Stimulated activated CD8-positive, alpha-beta memory T cell treated with anti-CD3 and anti-CD28 coated beads, Interleukin-7, amount 100 ng/mL, for 4 hours (primary cell): Measurements from ENCODE around the gene AMOT.

Experiments used
- DNase-seq, 2 donors: peaks; one replicate each; pipeline ENCODE4 v3.0.0-alpha.2; 2020; ENCODE audit warnings: low read depth in 2 of 2

Gene AMOT

DNA sequence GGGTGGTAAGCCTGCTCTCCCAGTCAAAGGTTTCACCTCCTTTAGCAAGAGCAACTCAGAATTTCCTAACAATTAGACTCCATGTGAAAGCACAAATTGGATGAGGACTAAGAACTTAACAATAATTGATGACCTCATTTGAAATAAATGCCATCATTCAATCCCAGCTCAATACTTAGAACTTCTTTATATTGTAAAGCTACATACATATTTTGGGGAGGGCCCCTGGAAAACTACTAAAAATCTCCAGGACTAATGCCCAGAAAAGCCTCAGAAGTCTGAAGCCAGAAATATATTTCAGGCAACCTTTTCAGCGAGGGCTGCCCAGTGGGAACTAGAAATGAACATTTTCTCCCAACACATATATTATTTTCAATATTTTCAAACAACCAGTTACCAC is 38.1 kb downstream of the AMOT start:
- DNase-seq = no peak

DNA sequence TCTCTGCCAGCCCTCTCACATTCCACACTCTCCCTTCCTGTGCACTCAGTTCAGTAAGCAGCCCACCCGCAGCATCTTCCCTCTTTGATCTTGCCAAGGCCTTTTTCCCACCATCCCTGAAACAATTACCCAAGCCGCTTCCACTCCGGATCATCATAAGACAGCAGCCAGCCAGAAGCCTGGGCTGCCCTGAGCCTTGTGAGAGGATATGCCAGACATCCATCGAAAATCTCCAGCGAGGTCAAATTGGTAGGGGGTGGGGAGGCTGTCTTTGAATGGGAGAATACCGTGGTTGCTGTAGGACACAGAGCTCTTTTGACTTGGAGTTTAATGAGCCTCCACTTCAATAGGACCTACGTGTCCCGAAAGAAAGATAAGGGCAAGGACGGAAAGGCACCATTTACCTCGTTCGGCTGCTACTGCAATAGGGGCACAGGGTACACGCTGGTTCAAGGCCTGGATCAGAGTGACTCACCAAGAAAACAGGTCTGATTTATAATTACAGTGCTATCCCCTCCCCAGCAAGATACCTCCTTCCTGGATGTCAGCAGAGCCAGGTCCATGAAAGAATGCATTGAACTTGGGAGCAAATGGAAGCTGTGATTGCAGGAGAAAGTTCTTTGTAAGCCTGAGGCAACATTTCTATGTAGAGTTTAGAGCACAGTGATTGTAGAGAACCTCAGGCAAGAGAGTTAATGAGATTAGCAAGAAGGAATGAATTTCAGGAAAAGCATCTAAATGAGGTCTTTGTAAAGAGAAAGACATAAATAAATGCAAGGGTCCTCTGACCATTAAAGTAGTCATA is 39.5 kb downstream of the AMOT start:
- DNase-seq = no peak

DNA sequence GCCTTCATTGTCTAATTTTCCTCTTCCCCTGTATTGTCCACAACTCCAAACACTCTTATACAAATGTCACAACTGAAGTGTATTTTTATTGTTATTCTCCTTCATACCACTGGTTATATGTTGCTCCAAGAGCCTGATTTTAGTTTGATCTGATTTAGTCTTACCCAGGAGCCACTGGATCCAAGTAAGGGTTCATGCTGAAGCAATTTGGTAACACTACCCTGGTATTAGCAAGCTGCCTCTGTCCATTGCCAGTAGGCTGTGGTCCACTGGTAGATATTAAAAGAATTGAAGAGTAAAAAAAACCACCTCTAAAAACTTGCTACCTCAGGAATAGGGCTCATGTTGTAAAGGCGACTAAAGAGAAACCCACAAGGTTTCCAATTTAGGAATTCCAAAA is 41.2 kb downstream of the AMOT start:
- DNase-seq = no peak

DNA sequence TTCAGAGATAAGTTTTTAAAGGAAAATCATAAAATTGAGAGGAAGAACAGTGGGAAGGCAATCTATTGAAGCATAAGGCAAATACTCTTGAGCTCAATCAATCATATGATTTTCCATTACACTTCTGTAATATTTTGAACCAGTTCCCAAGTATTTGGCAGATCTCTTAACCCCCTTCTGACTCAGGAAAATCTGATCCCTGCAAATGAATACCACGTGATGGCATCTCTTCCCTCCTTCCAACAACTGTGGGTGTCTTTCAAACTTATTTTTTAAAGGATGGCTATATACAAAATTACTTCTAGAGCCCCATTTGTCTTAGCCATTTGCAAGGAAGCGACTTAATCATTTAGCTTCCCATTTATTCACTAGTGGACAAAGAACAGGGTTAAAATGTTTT is 41.9 kb downstream of the AMOT start:
- DNase-seq = no peak

DNA sequence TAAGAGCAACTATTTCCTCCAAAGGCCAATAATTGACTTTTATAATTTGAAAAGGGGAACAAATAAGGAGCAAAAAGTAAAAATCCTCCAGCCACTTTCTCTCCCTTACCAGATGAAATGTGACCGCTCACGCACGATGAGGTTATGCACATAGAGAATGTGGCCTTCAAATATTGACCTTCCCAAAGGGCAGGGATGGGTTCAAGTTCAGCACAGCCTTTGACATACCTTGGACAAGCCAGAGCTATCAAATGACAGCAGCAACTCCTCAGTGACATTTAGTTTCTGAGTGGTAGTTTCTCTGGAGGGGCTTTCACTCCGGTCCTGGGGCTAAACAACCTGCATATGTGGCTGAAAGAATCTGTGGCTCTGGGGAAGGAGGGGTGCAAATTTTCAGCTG is 50.7 kb downstream of the AMOT start:
- no peak for DNase-seq

DNA sequence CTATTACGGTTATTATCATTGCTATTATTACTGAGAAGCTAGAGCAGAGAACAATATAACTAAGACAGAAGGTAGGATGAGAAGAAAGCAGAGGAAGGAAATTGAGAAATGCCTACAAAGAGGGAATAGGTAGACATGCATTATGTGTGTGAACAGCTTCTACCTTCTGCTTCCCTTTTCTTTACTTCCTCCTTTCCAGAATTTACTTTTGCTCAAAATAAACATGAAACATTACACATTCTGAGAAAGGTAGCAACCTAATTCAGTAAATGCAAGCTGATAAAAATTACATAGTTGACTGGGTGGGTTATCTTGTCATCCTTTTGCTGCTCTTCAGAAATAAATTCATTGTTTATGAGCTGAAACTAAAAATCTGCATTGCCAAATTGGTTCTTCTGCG is 54.6 kb downstream of the AMOT start:
- no peak for DNase-seq

DNA sequence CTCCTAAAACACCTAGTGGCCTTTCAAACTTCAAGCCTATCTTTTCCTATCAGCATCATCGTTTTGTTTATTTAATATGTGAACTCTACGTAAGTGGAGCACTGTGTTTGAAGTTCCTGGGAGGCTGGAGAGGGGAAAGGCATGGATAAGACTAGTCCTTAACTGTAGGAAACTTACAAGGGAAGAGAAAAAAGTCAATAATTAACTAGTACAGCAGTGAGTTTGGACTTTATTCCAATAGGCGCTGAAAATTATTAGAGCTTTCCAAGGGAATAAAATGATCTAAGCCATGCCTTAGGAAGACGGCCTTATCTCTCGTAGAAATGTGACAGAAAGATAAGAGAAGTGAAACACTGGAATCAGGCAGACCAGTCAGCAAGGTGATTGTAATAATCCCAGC is 55.3 kb downstream of the AMOT start:
- no peak for DNase-seq

DNA sequence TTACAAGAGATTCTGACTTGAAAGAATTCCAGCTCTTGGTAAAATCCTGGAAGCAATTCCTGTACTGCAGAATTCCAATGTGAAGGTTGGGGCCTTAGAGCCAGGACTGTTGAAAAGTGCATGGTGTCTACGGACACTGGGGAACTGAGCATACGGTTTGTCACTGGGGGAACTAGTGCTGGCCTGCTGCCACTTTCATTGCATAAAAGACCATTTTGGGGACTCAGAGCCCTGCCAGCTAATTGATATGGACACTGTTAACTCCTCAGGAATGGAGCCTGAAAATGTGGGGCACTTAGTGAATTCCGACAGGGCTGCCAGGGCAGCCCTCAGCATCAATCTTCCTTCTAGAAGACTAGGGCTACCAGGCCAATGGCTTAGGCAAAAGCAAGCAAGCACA is 55.9 kb downstream of the AMOT start:
- DNase-seq = no peak

DNA sequence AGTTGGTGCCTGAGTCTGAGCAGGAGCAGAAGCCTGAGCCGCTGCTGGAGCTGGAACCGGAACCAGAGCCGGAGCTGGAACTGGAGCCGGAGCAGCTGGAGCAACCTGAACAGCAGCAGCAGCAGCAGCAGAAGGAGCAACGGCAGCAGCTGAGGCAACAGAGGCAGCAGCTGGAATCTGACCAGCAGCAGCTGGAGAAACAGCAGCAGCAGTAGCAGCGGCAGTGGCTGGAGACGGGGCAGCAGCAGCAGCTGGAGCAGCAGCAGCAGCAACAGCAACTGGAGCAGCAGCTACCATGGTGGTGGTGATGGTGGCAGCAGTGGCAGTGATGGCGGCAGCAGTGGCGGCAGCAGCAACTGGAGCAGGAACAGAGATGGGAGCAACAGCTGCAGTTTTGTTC is 61.5 kb downstream of the AMOT start:
- DNase-seq = no peak

DNA sequence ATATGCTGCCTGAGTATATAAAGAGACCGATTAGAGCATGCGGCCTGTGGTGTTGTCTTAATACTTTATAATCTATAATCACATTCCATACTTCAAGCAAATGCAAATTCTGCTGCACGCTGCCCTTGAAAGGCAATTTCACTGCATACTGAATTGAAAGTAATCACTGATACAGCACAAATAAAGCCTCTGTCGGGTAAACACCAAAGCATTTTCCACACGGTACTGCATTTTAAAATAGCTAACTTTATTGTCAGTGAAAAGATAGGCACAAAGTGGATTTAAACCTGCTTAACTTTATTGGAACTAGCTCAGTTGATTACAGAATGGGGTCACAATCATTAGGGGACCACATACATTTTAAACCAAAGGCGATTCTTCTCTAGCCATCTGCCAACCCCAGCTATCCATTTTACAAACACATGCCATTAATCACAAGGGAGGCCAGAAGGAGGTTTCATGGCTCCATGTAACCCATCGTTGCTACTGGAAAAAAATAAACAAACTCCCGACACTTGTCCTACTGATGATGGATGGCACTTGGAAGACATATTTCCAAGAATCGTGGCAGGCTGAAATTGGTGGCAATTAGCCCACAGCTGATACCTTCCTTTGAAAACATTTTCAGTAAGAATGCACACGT is 65.9 kb downstream of the AMOT start:
- DNase-seq = no peak

DNA sequence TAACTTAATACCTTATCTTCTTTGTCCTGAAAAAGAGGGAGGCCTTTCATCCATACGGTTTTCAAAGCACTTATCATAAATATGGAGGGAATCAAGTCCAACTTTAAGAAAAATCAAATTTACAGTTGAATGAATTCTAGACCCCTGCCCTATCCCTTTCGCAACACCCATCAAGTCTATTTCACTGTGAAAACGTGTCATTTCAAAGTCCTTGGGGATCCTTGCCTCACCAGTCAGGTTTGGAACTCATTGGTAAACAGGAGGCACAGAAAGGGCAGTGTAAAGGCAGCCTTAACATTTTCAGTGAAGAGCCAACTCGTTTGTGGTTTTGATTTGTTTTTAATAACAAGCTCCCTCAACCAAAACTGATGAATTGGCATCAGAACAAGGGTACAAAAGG is 66.5 kb downstream of the AMOT start:
- DNase-seq = no peak

DNA sequence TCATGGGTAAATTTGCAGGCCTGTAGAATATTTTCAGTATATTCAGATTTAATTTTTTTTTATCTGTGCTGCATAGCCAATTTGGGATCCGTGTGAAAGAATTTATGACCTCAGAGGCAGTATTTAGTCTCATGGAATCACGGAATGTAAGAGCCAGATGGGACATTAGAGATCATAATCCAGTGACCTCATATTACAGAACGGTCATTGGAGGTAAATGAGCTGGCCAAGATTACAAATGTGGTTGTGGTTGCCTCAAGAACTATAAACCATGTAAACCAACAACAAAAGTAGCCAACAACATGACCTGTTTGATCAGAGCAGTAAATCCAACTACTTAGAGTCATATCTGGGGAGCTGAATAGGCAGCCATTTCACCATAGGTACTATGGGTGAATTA is 71.6 kb downstream of the AMOT start:
- no peak for DNase-seq

DNA sequence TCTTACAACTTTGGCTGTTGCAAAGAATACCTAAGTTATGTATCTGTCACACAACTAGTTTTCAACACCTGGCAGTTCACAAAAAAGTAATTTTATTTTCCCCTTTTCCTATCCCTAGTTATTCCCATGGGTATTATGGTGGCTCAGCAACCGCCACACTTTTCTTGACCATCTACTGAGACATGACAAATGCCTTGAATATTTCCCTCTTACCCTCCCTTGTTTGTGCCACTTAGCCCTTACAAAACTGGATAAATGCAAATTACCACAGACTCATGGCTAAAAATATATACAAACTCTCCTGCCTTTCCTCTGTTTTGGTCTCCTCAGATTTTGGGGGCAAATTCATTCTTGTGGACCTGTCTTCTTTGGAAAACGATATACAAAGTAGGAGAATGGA is 72.1 kb downstream of the AMOT start:
- no peak for DNase-seq

DNA sequence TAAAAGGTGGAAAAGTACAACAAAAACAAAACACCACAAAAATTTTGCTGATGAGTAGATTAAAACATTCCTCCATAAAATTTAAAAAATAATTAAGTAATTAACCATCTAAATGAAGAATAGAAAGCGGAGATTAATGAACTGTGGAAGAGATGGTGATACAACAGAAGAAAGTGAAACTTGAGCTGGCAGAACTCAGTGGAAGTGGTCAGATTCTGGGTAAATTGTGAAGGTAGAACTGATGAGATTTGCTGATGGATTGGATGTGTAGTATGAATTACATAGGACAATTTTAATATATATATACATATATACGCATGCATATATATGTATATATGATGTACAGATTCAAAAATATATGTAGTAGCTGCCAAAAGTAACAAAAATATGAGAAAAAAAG is 73.9 kb downstream of the AMOT start:
- no peak for DNase-seq

DNA sequence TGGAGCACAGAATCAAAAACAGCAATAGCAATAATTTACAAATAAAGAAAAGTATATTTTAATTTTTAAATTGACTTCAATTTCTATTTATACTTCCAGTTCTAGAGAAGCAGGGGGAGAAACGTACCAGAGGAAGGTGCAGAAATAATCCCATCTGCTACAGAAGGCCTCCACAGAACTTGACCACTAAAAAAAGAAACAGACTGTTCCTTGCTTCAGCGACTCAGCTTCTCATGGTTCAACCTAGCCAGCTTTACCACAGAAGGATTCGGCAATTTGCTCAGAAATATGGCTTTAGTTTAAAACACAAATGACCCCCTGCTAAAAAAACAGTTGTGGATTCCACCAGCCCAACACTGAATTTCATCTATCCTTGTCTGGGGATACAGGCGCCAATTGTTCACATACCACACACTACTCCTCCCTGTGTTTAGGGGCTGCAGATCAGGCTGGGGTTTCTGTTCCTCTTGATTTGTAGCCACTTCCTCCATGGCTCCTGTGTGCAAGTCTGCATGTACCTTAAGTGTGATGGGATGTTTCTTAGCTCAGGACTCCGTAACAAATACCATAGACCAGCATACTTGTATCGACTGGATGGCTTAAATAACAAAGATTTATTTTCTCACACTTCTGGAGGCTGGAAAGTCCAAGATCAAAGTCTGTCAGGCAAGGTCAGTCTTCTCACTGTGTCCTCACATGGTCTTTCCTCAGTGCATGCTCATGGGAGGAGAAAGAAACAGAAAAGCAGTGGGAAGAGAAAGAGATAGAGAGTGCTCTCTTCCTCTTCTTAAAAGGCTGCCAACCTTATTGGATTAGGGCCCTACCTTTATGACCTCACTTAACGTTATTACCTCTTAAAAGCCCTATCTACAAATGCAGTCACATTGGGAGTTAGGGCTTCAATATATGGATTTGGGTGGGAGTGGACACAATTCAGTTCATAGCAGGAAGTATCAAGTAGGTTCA is 79.1 kb downstream of the AMOT start:
- DNase-seq = no peak

DNA sequence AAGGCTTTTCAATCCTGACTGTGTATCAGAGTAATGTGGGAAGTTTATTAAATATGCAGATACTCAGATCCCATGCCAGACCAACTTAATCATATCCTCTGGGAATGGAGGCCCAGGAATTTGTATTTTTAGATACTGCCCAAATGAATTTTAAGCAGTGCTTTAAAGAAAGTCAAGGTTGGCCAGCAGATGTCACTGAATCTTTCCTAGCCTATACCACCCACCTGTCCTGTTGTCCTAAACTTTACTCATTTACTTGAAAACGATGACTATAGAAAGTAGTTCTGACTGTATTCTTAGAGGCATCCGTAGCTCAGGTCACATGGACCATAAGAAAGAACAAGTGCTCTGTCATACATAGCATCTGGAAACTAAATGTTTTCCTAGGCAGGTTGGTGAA is 79.9 kb downstream of the AMOT start:
- no peak for DNase-seq

DNA sequence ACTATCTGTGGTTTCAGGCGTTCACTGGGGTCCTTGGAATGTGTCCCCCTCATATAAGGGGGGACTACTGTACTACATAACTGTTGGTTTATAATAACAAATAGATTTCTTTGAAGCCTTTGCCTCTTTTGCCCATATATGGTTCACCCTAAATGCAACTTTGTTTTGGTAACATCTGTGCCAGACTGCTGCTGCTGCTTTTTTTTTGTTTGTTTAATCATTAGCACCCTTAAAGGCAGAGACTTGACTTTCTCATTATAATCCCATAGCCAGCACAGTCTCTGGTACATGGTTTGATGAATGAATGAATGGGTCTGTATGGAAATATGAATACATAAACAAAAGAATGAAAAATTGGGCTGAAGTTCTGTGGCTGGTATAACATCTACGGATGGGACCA is 80.7 kb downstream of the AMOT start:
- DNase-seq = no peak

DNA sequence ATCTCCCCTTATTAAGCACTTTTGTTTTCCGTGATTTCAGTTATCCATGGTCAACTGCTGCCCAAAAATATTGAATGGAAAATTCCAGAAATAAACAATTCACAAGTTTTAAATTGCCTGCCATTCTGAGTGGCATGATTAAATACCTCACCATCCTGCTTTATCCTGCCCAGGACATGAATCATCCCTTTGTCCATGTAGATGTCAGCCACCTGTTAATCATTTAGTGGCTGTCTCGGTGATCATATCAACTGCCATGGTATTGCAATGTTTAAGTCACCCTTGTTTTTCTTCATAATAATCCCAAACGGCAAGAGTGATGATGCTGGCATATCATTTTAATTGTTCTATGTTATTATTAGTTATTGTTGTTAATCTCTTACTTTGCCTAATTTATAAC is 81.1 kb downstream of the AMOT start:
- DNase-seq = no peak

DNA sequence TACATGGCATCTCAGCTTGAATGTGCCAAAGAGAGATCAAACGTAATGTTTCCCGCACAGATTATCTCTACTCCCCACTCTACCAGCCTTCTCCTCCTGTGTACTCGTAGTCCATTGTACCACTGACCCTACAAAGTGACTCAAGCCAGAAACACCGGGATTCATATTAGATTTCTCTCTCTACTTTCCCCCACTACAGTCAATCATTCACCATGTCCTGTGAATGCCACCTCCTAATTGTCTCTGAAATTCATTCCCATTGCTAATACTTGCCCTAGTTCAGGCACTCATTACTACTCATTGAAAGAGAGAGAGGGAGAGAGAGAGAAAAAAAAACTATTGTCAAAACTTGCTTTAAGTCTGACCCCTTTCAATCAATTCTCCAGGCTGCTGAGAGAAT is 82.7 kb downstream of the AMOT start:
- no peak for DNase-seq

DNA sequence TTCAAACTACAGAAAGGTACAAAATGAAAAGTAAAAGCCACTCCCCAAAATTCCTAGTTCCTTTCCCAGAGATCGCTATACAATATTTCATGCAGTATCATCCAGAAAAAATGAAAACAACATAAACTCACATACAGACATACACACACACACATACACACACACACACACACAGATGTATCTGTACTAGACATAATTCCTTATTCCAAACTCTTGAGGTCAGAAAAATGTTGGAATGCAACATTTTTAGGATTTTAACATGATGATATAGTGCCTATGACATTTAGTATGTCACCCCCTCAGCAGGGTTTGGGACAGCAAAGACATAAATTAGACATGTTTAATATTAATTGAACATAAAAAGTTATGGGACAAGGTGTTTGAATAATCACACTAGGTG is 87.5 kb downstream of the AMOT start:
- no peak for DNase-seq

DNA sequence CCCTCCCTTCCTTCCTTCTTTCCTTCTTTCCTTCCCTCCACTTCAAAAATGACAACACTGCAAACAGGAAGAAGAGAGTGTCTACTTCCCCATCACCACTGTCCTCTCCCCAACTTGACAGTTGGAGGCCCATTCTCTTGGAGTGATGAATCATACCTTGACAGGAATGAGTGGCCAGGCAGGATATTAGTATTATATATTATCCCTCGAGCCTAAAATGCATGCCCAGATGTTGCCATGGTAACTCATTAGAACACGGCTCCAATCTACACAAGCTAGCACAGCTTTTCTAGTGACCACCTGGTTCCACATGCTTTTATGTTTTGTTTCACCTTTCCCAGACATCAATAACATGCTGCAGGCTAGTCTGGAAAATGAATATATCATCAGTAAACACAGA is 89.6 kb downstream of the AMOT start:
- no peak for DNase-seq

DNA sequence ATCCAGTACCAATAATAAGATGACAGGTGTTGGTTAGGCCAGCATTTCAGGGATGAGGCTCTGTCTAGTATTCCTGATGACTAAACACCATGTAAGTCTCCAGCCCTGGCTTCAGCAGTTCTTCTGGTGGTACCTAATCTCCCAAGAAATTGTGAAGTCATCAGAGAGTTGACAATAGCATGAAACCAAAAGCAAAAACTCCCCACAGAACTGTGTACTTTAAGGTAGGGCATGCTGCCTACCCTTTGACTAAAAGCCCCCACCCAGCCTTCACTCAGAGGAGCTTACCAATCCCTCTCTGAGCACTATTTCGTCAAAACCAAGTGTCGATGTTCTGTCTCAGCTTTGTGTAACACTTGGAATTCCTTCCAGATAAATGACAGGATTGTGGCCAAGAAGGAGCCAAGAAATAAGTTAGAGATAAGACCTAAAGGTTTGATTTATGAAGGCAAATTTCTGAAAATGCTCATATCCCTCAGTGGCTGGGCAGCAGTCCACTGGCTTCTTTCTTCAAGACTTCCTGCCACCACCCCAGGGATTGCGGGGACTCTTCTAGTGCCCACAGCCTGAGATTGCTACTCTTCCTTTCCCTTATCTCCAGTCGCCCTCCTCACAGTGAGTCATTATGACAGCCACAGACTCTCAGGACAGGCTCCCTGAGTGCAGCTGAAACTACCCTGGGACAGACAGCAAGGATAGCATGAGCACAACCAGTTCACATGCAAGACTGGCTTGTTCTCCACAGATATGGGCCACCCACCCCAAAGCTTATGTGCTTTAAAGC is 93.6 kb downstream of the AMOT start:
- no peak for DNase-seq
